ENCODE measurements around the gene MAGEB17.

The MAGEB17 gene

DNA sequence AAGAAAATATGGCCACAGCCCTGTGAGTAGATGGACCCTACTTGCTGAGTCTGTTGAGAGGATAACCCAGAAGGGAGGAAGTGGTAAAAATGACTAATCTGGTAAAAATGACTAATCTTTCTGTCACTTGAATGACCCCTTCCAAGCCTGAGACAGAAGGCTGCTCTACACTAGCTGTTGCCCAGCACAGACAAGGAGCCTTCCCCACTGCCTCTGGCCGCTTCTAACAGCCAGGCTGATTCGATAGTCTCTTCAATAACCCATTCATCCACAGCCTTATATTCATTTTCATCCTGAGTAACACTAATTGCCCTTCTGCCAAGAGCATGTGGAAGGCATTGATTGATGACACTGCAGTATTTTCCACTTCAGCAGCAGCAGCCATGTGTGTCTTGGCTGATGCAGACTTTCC, 18.4 kb downstream of the MAGEB17 start:
- no peaks in the 10 kb centered on the region for H3K9me3 ChIP-seq (ENCODE audit: control insufficient read depth, low read length)
- H3K27ac ChIP-seq (ENCODE audit: low read depth, low read length, severe bottlenecking) = peak overlapping the region; percentile 79
- H3K4me1 ChIP-seq (ENCODE audit: control insufficient read depth, insufficient read depth, low read length, poor library complexity, severe bottlenecking) = peaks cover 14% of the 10 kb centered on the region
- H3K36me3 ChIP-seq (ENCODE audit: control insufficient read depth, insufficient read depth, low read length) = no peaks in the 10 kb centered on the region
- WGBS, 2 experiments (ENCODE audit: insufficient coverage in 2 of 2) = no CpG with 5 or more reads among the region's 2 CpGs
- H3K4me3 ChIP-seq (ENCODE audit: extremely low read depth, insufficient read depth, low read length, poor library complexity, severe bottlenecking) = no peak overlapping the region

DNA sequence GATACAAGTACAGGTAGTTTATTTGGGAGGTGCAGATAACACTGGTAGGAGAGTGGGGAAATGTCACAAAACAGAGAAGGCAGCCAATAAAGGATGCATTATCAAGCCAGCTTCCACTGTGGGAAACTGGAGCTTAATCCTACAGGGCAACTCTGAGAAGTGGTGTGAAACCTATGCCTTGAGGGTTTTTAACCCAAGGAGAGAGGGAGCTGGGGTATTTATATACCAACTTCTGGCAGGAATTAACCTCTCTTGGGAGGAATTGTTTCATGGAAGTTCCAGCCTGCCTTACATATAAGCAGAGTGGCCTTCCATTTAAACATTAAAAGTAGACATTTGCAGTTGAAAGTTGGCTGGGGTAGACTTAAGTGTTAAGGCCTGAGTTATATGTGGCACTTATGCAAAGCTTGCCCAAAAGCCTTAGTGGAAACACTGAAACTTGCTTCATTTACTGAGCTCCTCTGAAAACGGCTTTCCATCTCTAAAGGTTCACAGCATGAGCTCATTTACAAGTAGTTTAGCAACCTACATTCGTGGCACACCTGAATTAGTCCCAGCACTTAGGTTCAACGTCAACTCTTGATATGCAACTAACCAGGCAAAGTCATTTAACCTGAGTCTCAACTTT, 19.2 kb downstream of the MAGEB17 start:
- no peaks in the 10 kb centered on the region for H3K9me3 ChIP-seq (ENCODE audit: control insufficient read depth, low read length)
- H3K4me1 ChIP-seq (ENCODE audit: control insufficient read depth, insufficient read depth, low read length, poor library complexity, severe bottlenecking) = peaks cover 14% of the 10 kb centered on the region
- H3K4me3 ChIP-seq (ENCODE audit: extremely low read depth, insufficient read depth, low read length, poor library complexity, severe bottlenecking) = no peak overlapping the region
- WGBS, 2 experiments (ENCODE audit: insufficient coverage in 2 of 2) = 19% methylated on average over 2 of the region's 3 CpGs; no CpG with 5 or more reads in 1 of the 2 experiments
- H3K36me3 ChIP-seq (ENCODE audit: control insufficient read depth, insufficient read depth, low read length) = no peaks in the 10 kb centered on the region
- peak overlapping the region; percentile 79 for H3K27ac ChIP-seq (ENCODE audit: low read depth, low read length, severe bottlenecking)

DNA sequence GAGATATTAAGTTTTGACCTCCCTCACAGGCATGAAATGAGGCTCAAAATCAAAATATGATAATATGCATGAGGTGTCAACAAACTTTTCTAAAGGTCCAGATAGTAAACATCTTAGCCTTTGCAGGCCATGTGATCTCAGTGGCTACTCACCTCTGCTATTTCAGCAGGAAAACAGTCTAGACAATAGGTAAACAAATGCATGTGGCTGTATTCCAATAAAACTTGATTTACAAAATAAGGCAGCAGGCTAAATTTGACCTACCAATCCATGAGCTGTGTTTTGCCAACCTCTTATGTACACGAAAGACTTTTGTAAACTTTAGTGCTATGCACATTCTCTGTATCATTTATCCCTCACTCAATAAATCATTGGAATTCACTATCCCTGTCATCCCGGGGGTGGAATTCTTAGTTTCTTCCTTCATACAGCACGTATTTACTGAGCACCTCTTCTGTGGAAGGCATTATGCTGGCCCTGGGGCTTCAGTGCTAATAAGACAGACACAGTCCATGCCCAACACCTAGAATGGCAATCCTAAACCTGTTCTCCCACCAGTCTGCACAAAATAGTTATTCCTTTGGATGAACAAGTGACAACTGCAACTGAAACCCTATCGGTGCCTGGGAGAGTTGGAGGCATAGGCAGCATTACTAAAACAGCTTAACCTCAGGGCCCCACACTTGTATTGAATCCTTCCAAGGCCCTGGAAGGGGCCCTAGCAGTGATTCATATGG, 19.9 kb downstream of the MAGEB17 start:
- WGBS, 2 experiments (ENCODE audit: insufficient coverage in 2 of 2) = no CpG with 5 or more reads among the region's 4 CpGs
- H3K27ac ChIP-seq (ENCODE audit: low read depth, low read length, severe bottlenecking) = no peak overlapping the region
- no peak overlapping the region for H3K4me3 ChIP-seq (ENCODE audit: extremely low read depth, insufficient read depth, low read length, poor library complexity, severe bottlenecking)
- no peaks in the 10 kb centered on the region for H3K9me3 ChIP-seq (ENCODE audit: control insufficient read depth, low read length)
- H3K4me1 ChIP-seq (ENCODE audit: control insufficient read depth, insufficient read depth, low read length, poor library complexity, severe bottlenecking) = peaks cover 14% of the 10 kb centered on the region
- H3K36me3 ChIP-seq (ENCODE audit: control insufficient read depth, insufficient read depth, low read length) = no peaks in the 10 kb centered on the region

DNA sequence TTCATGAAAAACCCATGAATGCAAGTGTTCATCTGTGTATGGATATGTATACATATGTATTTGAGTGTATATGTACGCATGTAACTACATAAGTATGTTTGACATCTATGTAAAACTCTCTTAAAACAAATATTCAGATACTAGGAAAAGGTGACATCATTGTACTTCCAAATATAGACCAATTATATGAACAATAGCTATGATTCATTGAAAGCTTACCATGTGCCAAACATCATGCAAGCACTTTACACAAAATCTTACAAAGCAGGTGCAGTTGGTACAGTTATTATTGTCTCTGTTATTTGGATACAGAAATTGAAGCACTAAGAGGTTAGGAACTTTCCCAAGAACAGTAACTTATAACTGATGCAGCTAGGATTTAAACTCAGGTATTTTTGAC, 21.4 kb downstream of the MAGEB17 start:
- Histone ChIP-seq H3K36me3 (ENCODE audit: control insufficient read depth, insufficient read depth, low read length) (no peaks in the 10 kb centered on the region), H3K4me3 (ENCODE audit: extremely low read depth, insufficient read depth, low read length, poor library complexity, severe bottlenecking) (no peak overlapping the region), H3K9me3 (ENCODE audit: control insufficient read depth, low read length) (no peaks in the 10 kb centered on the region), H3K27ac (ENCODE audit: low read depth, low read length, severe bottlenecking) (no peak overlapping the region), H3K4me1 (ENCODE audit: control insufficient read depth, insufficient read depth, low read length, poor library complexity, severe bottlenecking) (peaks cover 14% of the 10 kb centered on the region)
- WGBS, 2 experiments (ENCODE audit: insufficient coverage in 2 of 2) = no CpG with 5 or more reads among the region's 1 CpG

DNA sequence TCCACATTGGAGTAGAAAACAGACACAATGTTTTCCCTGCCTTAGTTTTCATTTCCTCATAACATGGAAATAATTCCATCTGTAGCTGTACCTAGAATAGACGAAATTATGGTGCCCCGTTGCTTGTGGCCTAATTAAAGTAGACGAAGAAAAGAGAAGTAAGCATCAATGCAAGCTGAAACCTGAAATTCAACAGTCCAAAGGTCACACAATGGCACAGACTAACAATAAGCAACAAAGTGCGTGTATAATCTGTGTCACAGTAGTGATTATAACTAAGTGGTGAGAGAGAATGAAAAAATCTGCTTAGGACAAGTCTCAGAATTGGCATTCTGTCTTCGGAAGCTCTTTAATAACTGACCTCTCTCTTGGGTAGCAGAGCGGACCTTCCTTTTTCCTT, 24.3 kb downstream of the MAGEB17 start:
- Histone ChIP-seq H3K36me3 (ENCODE audit: control insufficient read depth, insufficient read depth, low read length) (no peaks in the 10 kb centered on the region), H3K4me1 (ENCODE audit: control insufficient read depth, insufficient read depth, low read length, poor library complexity, severe bottlenecking) (peaks cover 7% of the 10 kb centered on the region), H3K27ac (ENCODE audit: low read depth, low read length, severe bottlenecking) (no peak overlapping the region), H3K9me3 (ENCODE audit: control insufficient read depth, low read length) (no peaks in the 10 kb centered on the region), H3K4me3 (ENCODE audit: extremely low read depth, insufficient read depth, low read length, poor library complexity, severe bottlenecking) (no peak overlapping the region)
- 90% methylated on average over 2 of the region's 6 CpGs; no CpG with 5 or more reads in 1 of the 2 experiments for WGBS, 2 experiments (ENCODE audit: insufficient coverage in 2 of 2)

DNA sequence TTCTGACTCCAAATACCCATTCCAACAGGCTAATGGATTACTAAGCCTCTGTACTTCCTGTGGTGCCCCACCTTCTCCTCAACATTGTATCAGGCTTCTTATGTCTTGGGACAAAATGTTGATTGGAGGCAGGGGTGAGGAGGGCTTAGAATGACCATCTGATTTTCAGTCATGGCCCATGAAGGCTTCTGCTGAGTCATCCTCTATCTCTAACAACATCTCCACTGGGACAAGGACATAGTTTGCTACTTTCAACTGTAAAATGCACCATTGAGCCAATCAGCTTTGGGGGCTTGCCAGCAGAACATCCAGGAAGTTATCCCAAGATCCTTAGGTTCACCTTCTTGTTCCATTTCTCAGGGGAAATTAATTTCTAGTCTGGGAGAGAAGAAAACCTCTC, 29.5 kb downstream of the MAGEB17 start:
- no peak overlapping the region for H3K4me3 ChIP-seq (ENCODE audit: extremely low read depth, insufficient read depth, low read length, poor library complexity, severe bottlenecking)
- H3K36me3 ChIP-seq (ENCODE audit: control insufficient read depth, insufficient read depth, low read length) = no peaks in the 10 kb centered on the region
- peaks cover 4% of the 10 kb centered on the region for H3K4me1 ChIP-seq (ENCODE audit: control insufficient read depth, insufficient read depth, low read length, poor library complexity, severe bottlenecking)
- H3K9me3 ChIP-seq (ENCODE audit: control insufficient read depth, low read length) = no peaks in the 10 kb centered on the region
- H3K27ac ChIP-seq (ENCODE audit: low read depth, low read length, severe bottlenecking) = no peak overlapping the region

DNA sequence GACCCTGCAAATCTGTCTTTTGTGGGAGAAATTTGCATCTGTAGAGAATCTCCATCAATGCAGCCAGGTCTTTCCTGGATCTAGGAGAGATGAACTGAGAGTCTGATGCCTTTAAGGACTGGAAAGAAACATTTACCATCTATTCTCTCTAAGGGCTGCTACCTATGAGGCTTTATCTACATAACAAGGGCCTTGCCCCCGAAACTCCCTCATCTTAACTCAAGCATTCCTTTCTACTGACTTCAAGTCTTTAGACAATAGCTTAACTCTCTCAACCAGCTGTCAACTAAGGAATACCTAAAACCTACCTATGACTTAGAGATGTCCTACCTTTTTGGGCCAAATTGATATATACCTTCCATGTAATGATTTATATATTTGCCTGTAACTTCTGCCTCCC, 32.1 kb downstream of the MAGEB17 start:
- Histone ChIP-seq H3K9me3 (ENCODE audit: control insufficient read depth, low read length) (no peaks in the 10 kb centered on the region), H3K4me3 (ENCODE audit: extremely low read depth, insufficient read depth, low read length, poor library complexity, severe bottlenecking) (no peak overlapping the region), H3K4me1 (ENCODE audit: control insufficient read depth, insufficient read depth, low read length, poor library complexity, severe bottlenecking) (peaks cover 4% of the 10 kb centered on the region), H3K36me3 (ENCODE audit: control insufficient read depth, insufficient read depth, low read length) (no peaks in the 10 kb centered on the region), H3K27ac (ENCODE audit: low read depth, low read length, severe bottlenecking) (no peak overlapping the region)
- WGBS, 2 experiments (ENCODE audit: insufficient coverage in 2 of 2) = 80% methylated on average over 1 of the region's 1 CpG; no CpG with 5 or more reads in 1 of the 2 experiments

DNA sequence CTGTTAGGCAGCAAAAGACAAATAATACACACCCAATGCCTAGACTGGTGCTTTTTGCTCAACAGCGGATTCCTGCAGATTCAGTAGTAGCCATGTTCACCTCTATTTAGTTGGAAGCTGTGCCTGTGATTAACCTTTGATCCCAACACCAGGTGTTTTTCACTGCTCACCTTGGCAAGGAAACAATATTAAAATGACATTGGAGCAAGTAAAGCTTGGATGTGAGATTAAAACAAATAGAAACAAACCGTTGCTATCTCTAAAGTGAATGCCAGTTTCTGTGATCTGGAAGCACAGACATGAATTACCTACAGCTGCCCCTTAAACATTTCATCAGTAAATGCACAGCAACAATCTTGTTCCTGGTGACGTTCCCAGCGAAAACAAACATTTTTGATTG, 35.7 kb downstream of the MAGEB17 start:
- Histone ChIP-seq H3K36me3 (ENCODE audit: control insufficient read depth, insufficient read depth, low read length) (no peaks in the 10 kb centered on the region), H3K27ac (ENCODE audit: low read depth, low read length, severe bottlenecking) (no peak overlapping the region), H3K4me3 (ENCODE audit: extremely low read depth, insufficient read depth, low read length, poor library complexity, severe bottlenecking) (no peak overlapping the region), H3K4me1 (ENCODE audit: control insufficient read depth, insufficient read depth, low read length, poor library complexity, severe bottlenecking) (no peaks in the 10 kb centered on the region), H3K9me3 (ENCODE audit: control insufficient read depth, low read length) (no peaks in the 10 kb centered on the region)
- 100% methylated on average over 1 to 2 of the region's 4 CpGs for WGBS, 2 experiments (ENCODE audit: insufficient coverage in 2 of 2)

DNA sequence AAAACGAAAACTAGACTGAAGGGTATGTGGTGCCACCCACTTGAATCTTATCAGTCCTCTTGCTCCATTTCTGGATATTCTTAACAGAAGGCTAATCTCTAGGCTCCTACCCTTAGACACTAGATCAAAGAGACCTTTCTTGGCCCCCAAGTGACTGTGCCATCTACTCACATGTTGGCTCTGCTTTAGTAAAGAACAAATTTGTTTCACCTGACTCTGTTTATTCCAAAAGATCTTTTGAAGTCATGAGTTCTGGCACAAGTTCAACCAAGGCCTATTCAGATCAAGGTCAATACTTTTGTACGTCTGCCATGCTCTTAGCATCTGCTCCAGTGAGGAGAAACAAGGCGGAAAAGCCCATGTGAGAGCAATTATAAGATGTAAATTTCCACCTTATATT, 37.3 kb downstream of the MAGEB17 start:
- Histone ChIP-seq H3K4me3 (ENCODE audit: extremely low read depth, insufficient read depth, low read length, poor library complexity, severe bottlenecking) (no peak overlapping the region), H3K36me3 (ENCODE audit: control insufficient read depth, insufficient read depth, low read length) (no peaks in the 10 kb centered on the region), H3K9me3 (ENCODE audit: control insufficient read depth, low read length) (no peaks in the 10 kb centered on the region), H3K4me1 (ENCODE audit: control insufficient read depth, insufficient read depth, low read length, poor library complexity, severe bottlenecking) (no peaks in the 10 kb centered on the region), H3K27ac (ENCODE audit: low read depth, low read length, severe bottlenecking) (no peak overlapping the region)
- WGBS, 2 experiments (ENCODE audit: insufficient coverage in 2 of 2) = no CpG with 5 or more reads among the region's 3 CpGs

DNA sequence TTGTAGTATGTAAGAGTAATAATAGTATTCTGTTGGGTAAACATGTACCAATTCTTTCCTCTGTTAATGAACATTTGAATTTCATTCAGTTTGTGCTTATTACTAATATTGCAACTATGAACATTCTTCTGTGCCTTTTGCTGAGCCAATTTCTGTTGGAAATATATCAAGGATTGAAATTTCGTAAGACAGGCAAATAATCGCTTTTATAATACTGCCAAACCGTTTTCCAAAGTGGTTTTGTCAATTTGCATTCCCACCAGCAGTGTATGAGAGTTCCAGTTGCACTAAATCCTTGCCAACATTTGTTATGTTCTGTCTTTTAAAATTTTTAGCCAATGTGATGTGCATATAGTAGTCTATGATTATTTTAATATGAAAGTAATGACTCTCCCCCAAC, 38.6 kb downstream of the MAGEB17 start:
- Histone ChIP-seq H3K9me3 (ENCODE audit: control insufficient read depth, low read length) (no peaks in the 10 kb centered on the region), H3K4me3 (ENCODE audit: extremely low read depth, insufficient read depth, low read length, poor library complexity, severe bottlenecking) (no peak overlapping the region), H3K36me3 (ENCODE audit: control insufficient read depth, insufficient read depth, low read length) (no peaks in the 10 kb centered on the region), H3K27ac (ENCODE audit: low read depth, low read length, severe bottlenecking) (no peak overlapping the region), H3K4me1 (ENCODE audit: control insufficient read depth, insufficient read depth, low read length, poor library complexity, severe bottlenecking) (no peaks in the 10 kb centered on the region)
- no CpG with 5 or more reads among the region's 3 CpGs for WGBS, 2 experiments (ENCODE audit: insufficient coverage in 2 of 2)

DNA sequence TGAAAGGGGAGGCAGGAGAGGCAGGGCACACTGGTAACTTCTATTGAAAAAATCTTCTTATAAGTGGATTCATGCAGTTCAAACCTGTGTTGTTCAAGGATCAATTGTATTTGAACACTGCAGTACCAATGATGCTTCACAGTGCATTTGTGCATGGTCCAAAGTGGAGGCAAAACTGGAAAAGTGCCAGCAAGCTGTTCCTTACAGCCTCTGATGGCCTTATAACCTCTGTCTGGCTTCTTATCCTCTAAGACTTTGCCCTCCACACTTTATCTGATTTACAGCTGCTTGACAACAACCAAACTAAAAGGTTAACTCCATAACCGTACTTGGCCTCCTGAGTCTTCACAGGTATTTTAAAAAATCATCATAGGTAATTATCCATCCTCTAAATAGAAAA, 40.4 kb downstream of the MAGEB17 start:
- H3K27ac ChIP-seq (ENCODE audit: low read depth, low read length, severe bottlenecking) = no peak overlapping the region
- H3K4me3 ChIP-seq (ENCODE audit: extremely low read depth, insufficient read depth, low read length, poor library complexity, severe bottlenecking) = no peak overlapping the region
- H3K36me3 ChIP-seq (ENCODE audit: control insufficient read depth, insufficient read depth, low read length) = no peaks in the 10 kb centered on the region
- no peaks in the 10 kb centered on the region for H3K4me1 ChIP-seq (ENCODE audit: control insufficient read depth, insufficient read depth, low read length, poor library complexity, severe bottlenecking)
- H3K9me3 ChIP-seq (ENCODE audit: control insufficient read depth, low read length) = no peaks in the 10 kb centered on the region
- no CpG with 5 or more reads among the region's 1 CpG for WGBS, 2 experiments (ENCODE audit: insufficient coverage in 2 of 2)

Data from mesodermal cell (in vitro differentiated cells).